ENCODE data around the gene HS3ST3A1.

The HS3ST3A1 gene

DNA sequence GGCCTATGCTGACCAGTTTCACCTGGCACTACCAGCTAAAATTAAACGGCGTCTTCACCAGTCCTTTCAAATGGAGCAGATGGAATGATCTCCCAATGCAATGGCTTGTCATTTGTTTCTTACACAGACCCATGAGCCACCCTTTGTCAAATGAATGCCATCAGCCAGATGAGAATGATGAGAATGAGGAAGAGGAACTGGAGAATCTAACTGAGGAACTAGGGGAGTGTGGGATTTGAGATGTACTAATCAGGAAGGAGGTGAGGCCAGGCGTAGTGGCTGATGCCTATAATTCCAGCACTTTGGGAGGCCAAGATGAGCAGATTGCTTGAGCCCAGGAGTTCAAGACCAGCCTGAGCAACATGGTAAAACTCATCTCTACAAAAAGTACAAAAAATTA is 116.4 kb downstream of the HS3ST3A1 start:
- H3K79me2 ChIP-seq (ENCODE audit: insufficient read depth, low read length), result no peaks in the 10 kb centered on the region
- H3K4me3 ChIP-seq (ENCODE audit: low read depth, low read length, poor library complexity, severe bottlenecking), result no peak overlapping the region
- H3K36me3 ChIP-seq (ENCODE audit: insufficient read depth, low read length), result no peaks in the 10 kb centered on the region
- TF ChIP-seq EZH2 (IDR thresholded peaks at IDR 0.05; ENCODE audit: borderline replicate concordance, low read length), result no peak
- TF ChIP-seq, protein P1, sequence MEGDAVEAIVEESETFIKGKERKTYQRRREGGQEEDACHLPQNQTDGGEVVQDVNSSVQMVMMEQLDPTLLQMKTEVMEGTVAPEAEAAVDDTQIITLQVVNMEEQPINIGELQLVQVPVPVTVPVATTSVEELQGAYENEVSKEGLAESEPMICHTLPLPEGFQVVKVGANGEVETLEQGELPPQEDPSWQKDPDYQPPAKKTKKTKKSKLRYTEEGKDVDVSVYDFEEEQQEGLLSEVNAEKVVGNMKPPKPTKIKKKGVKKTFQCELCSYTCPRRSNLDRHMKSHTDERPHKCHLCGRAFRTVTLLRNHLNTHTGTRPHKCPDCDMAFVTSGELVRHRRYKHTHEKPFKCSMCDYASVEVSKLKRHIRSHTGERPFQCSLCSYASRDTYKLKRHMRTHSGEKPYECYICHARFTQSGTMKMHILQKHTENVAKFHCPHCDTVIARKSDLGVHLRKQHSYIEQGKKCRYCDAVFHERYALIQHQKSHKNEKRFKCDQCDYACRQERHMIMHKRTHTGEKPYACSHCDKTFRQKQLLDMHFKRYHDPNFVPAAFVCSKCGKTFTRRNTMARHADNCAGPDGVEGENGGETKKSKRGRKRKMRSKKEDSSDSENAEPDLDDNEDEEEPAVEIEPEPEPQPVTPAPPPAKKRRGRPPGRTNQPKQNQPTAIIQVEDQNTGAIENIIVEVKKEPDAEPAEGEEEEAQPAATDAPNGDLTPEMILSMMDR (IDR thresholded peaks at IDR 0.05; ENCODE audit: low read length), result no peak
- H2AFZ ChIP-seq (ENCODE audit: low read length), result no peak overlapping the region
- H3F3A ChIP-seq (ENCODE audit: insufficient read depth, low read length), result no peaks in the 10 kb centered on the region
- no peak overlapping the region for H3K4me2 ChIP-seq (ENCODE audit: low read length)
- no peaks in the 10 kb centered on the region for H4K20me1 ChIP-seq (ENCODE audit: insufficient read depth, low read length)
- H3K9ac ChIP-seq (ENCODE audit: low read length), result no peak overlapping the region
- no peaks in the 10 kb centered on the region for H3K9me2 ChIP-seq (ENCODE audit: low read depth, low read length)
- H3K27ac ChIP-seq (ENCODE audit: low read depth, low read length, poor library complexity, severe bottlenecking), result no peak overlapping the region
- 0 out of 2 replicates have a peak, but pooled peaks cover 3% of the 10 kb centered on the region for H3K9me3 ChIP-seq (ENCODE audit: low read length)
- H3K4me1 ChIP-seq (ENCODE audit: insufficient read depth, low read length, severe bottlenecking), result no peaks in the 10 kb centered on the region
- H3K27me3 ChIP-seq (ENCODE audit: insufficient read depth, low read length), result no peaks in the 10 kb centered on the region

DNA sequence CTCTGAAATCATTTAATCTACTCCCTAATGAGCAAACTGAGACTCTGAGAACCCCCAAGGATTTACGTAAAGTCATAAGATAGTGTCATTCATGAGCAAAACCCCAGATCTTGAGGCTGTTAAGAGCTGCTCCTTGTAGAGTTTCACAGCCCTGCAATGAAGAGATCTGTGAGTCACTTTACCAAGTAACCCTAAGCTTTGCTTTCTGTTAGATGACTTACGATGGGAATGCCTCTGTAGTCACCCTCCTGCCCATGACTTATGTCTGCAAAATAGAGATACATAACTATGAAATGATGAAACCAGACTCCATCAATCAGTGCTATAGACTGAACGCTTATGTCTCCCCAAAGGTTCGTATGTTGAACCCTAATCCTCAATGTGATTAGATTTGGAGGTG is 117.7 kb downstream of the HS3ST3A1 start:
- H2AFZ ChIP-seq (ENCODE audit: low read length), result no peak overlapping the region
- no peak overlapping the region for H3K9ac ChIP-seq (ENCODE audit: low read length)

DNA sequence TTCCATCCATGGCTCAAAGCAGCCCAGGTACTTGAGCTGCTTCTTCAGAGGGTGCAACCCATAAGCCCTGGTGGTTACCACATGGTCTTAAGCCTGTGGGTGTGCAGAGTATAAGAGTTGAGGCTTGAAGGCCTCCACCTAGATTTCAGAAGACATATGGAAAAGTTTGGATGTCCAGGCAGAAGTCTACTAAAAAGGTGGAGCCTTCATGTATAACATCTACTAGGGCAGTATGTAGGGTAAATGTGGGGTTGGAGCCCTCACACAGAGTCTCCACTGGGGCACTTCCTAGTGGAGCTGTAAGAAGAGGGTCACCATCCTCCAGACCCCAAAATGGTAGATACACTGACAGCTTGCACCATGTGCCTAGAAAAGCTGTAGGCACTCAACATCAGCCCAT is 120.9 kb downstream of the HS3ST3A1 start:
- no peaks in the 10 kb centered on the region for H3K36me3 ChIP-seq (ENCODE audit: insufficient read depth, low read length)
- H3F3A ChIP-seq (ENCODE audit: insufficient read depth, low read length), result no peaks in the 10 kb centered on the region
- H4K20me1 ChIP-seq (ENCODE audit: insufficient read depth, low read length), result no peaks in the 10 kb centered on the region

More for the DNA sequence above, 117.7 kb downstream of the HS3ST3A1 start:
- Histone ChIP-seq H3K9me3 (ENCODE audit: low read length) (0 out of 2 replicates have a peak, but pooled peaks cover 3% of the 10 kb centered on the region), H3K4me1 (ENCODE audit: insufficient read depth, low read length, severe bottlenecking) (no peaks in the 10 kb centered on the region), H3K4me3 (ENCODE audit: low read depth, low read length, poor library complexity, severe bottlenecking) (no peak overlapping the region), H3K36me3 (ENCODE audit: insufficient read depth, low read length) (no peaks in the 10 kb centered on the region), H3K27ac (ENCODE audit: low read depth, low read length, poor library complexity, severe bottlenecking) (no peak overlapping the region), H3K79me2 (ENCODE audit: insufficient read depth, low read length) (no peaks in the 10 kb centered on the region), H4K20me1 (ENCODE audit: insufficient read depth, low read length) (no peaks in the 10 kb centered on the region), H3K4me2 (ENCODE audit: low read length) (no peak overlapping the region), H3F3A (ENCODE audit: insufficient read depth, low read length) (no peaks in the 10 kb centered on the region), H3K9me2 (ENCODE audit: low read depth, low read length) (no peaks in the 10 kb centered on the region), H3K27me3 (ENCODE audit: insufficient read depth, low read length) (no peaks in the 10 kb centered on the region)
- no peak for TF ChIP-seq EZH2 (IDR thresholded peaks at IDR 0.05; ENCODE audit: borderline replicate concordance, low read length)
- TF ChIP-seq, protein P1 (IDR thresholded peaks at IDR 0.05; ENCODE audit: low read length), result no peak

More for the DNA sequence above, 120.9 kb downstream of the HS3ST3A1 start:
- Histone ChIP-seq H3K4me1 (ENCODE audit: insufficient read depth, low read length, severe bottlenecking) (no peaks in the 10 kb centered on the region), H3K9me3 (ENCODE audit: low read length) (0 out of 2 replicates have a peak, but pooled peaks cover 3% of the 10 kb centered on the region), H3K4me3 (ENCODE audit: low read depth, low read length, poor library complexity, severe bottlenecking) (no peak overlapping the region), H3K27me3 (ENCODE audit: insufficient read depth, low read length) (no peaks in the 10 kb centered on the region), H2AFZ (ENCODE audit: low read length) (no peak overlapping the region), H3K27ac (ENCODE audit: low read depth, low read length, poor library complexity, severe bottlenecking) (no peak overlapping the region), H3K9ac (ENCODE audit: low read length) (no peak overlapping the region), H3K9me2 (ENCODE audit: low read depth, low read length) (no peaks in the 10 kb centered on the region), H3K79me2 (ENCODE audit: insufficient read depth, low read length) (no peaks in the 10 kb centered on the region), H3K4me2 (ENCODE audit: low read length) (no peak overlapping the region)
- TF ChIP-seq EZH2 (IDR thresholded peaks at IDR 0.05; ENCODE audit: borderline replicate concordance, low read length), result no peak
- TF ChIP-seq, protein P1 (IDR thresholded peaks at IDR 0.05; ENCODE audit: low read length), result no peak
